Measurements from ENCODE around the gene MARCKS. TPM values are rescaled to one million over a fixed set of nuclear protein-coding genes. Genes with fewer than 3 reads are reported as not detected.

Gene MARCKS
- total RNA-seq, 1 donor: 535 TPM

- Histone ChIP-seq H3K4me3 (ENCODE audit: insufficient read depth, low read length) (no peak overlapping the region), H3K79me2 (ENCODE audit: insufficient read depth, low read length) (no peaks in the 10 kb centered on the region), H4K20me1 (ENCODE audit: insufficient read depth, low read length) (no peaks in the 10 kb centered on the region), H3K27me3 (ENCODE audit: insufficient read depth, low read length) (no peaks in the 10 kb centered on the region), H3K27ac (ENCODE audit: low read depth, low read length) (no peak overlapping the region), H3K4me2 (ENCODE audit: insufficient read depth, low read length) (no peak overlapping the region), H3K36me3 (ENCODE audit: insufficient read depth, low read length) (no peaks in the 10 kb centered on the region), H3K9me3 (ENCODE audit: low read depth, low read length) (no peaks in the 10 kb centered on the region), H3K4me1 (ENCODE audit: insufficient read depth, low read length) (no peaks in the 10 kb centered on the region), H2AFZ (ENCODE audit: low read length) (no peak overlapping the region)
- no peak for TF ChIP-seq CTCF (IDR thresholded peaks at IDR 0.05; ENCODE audit: extremely low read depth, low read depth, low read length)
- no peak for DNase-seq (ENCODE audit: insufficient read length, low spot score, missing footprints)
Observed at GRCh38 chr6:113848280-113848679, 8.9 kb upstream of the MARCKS start.

GRCh38 chr6:113848811-113849210 lies 8.3 kb upstream of the MARCKS start:
- TF ChIP-seq CTCF (IDR thresholded peaks at IDR 0.05; ENCODE audit: extremely low read depth, low read depth, low read length): no peak
- no peak overlapping the region for H3K27ac ChIP-seq (ENCODE audit: low read depth, low read length)
- no peak for DNase-seq (ENCODE audit: insufficient read length, low spot score, missing footprints)
- H3K27me3 ChIP-seq (ENCODE audit: insufficient read depth, low read length): no peaks in the 10 kb centered on the region
- no peak overlapping the region for H3K4me2 ChIP-seq (ENCODE audit: insufficient read depth, low read length)
- no peaks in the 10 kb centered on the region for H3K9me3 ChIP-seq (ENCODE audit: low read depth, low read length)
- no peaks in the 10 kb centered on the region for H3K79me2 ChIP-seq (ENCODE audit: insufficient read depth, low read length)
- no peak overlapping the region for H3K4me3 ChIP-seq (ENCODE audit: insufficient read depth, low read length)
- no peaks in the 10 kb centered on the region for H4K20me1 ChIP-seq (ENCODE audit: insufficient read depth, low read length)
- no peak overlapping the region for H2AFZ ChIP-seq (ENCODE audit: low read length)
- no peaks in the 10 kb centered on the region for H3K36me3 ChIP-seq (ENCODE audit: insufficient read depth, low read length)
- no peaks in the 10 kb centered on the region for H3K4me1 ChIP-seq (ENCODE audit: insufficient read depth, low read length)

GRCh38 chr6:113853252-113853651 lies 3.9 kb upstream of the MARCKS start:
- H3K27ac ChIP-seq (ENCODE audit: low read depth, low read length): no peak overlapping the region
- no peaks in the 10 kb centered on the region for H3K36me3 ChIP-seq (ENCODE audit: insufficient read depth, low read length)
- H3K79me2 ChIP-seq (ENCODE audit: insufficient read depth, low read length): peaks cover 17% of the 10 kb centered on the region
- TF ChIP-seq CTCF (IDR thresholded peaks at IDR 0.05; ENCODE audit: extremely low read depth, low read depth, low read length): no peak
- DNase-seq (ENCODE audit: insufficient read length, low spot score, missing footprints): peak; percentile 31
- peaks cover 7% of the 10 kb centered on the region for H3K4me1 ChIP-seq (ENCODE audit: insufficient read depth, low read length)
- H3K9me3 ChIP-seq (ENCODE audit: low read depth, low read length): no peaks in the 10 kb centered on the region
- no peak overlapping the region for H3K4me2 ChIP-seq (ENCODE audit: insufficient read depth, low read length)
- no peak overlapping the region for H3K4me3 ChIP-seq (ENCODE audit: insufficient read depth, low read length)
- no peaks in the 10 kb centered on the region for H3K27me3 ChIP-seq (ENCODE audit: insufficient read depth, low read length)
- H4K20me1 ChIP-seq (ENCODE audit: insufficient read depth, low read length): no peaks in the 10 kb centered on the region
- no peak overlapping the region for H2AFZ ChIP-seq (ENCODE audit: low read length)

GRCh38 chr6:113854531-113855499 lies 2.3 kb upstream of the MARCKS start:
- DNase-seq (ENCODE audit: insufficient read length, low spot score, missing footprints): peak; percentile 95

More at GRCh38 chr6:113854531-113855499, 2.3 kb upstream of the MARCKS start:
- Histone ChIP-seq H4K20me1 (ENCODE audit: insufficient read depth, low read length) (peaks cover 5% of the 10 kb centered on the region), H2AFZ (ENCODE audit: low read length) (peak overlapping the region; percentile 91), H3K27ac (ENCODE audit: low read depth, low read length) (peak overlapping the region; percentile 99), H3K79me2 (ENCODE audit: insufficient read depth, low read length) (peaks cover 33% of the 10 kb centered on the region), H3K4me1 (ENCODE audit: insufficient read depth, low read length) (peaks cover 7% of the 10 kb centered on the region), H3K27me3 (ENCODE audit: insufficient read depth, low read length) (no peaks in the 10 kb centered on the region), H3K4me2 (ENCODE audit: insufficient read depth, low read length) (peak overlapping the region; percentile 89), H3K36me3 (ENCODE audit: insufficient read depth, low read length) (no peaks in the 10 kb centered on the region), H3K4me3 (ENCODE audit: insufficient read depth, low read length) (peak overlapping the region; percentile 90), H3K9me3 (ENCODE audit: low read depth, low read length) (no peaks in the 10 kb centered on the region)
- no peak for TF ChIP-seq CTCF (IDR thresholded peaks at IDR 0.05; ENCODE audit: extremely low read depth, low read depth, low read length)

Data from osteoblast (primary cell).